A673 (cell line): ENCODE measurements around the gene ZFPM1. TPM values are rescaled to one million over a fixed set of nuclear protein-coding genes. Genes with fewer than 3 reads are reported as not detected.

Experiments
- BruUV-seq: library from RNA; stranded (reverse); fragments of 400-500 nt; replicated peaks from 2 replicates; lab custom pipeline; 2021; lab: Mats Ljungman, UMichigan
- CTCF ChIA-PET: fragments of 300-600 bp; sonication (Branson Sonifier 250); formaldehyde crosslinking; loops from one replicate; lab custom pipeline; 2022; ENCODE audit warnings: antibody characterized with exemption; lab: Charles Lee
- POLR2A ChIA-PET: fragments of 300-600 bp; sonication (Branson Sonifier 250); formaldehyde crosslinking; loops from one replicate; lab custom pipeline; 2022; ENCODE audit warnings: antibody characterized with exemption; ENCODE audit not compliant: low non-redundant PET; lab: Charles Lee
- DNase-seq: peaks from one replicate; pipeline ENCODE4 v3.0.0-alpha.2; 2015; ENCODE audit warnings: low spot score
- H3K27ac ChIP-seq: fragments of 200-600 bp; sonication (generic); 2 replicates; pipeline ENCODE4 v1.5.1; 2016; ENCODE audit warnings: mixed run types, low read depth, mild to moderate bottlenecking, mixed read lengths, antibody characterized with exemption, low read length; ENCODE audit not compliant: poor library complexity, severe bottlenecking
- H3K27me3 ChIP-seq: fragments of 200-600 bp; sonication (generic); replicated peaks from 2 replicates; pipeline ENCODE4 v1.6.1; 2017; ENCODE audit warnings: mixed run types, low read depth, mild to moderate bottlenecking, mixed read lengths, antibody characterized with exemption, low read length; ENCODE audit not compliant: insufficient read depth, poor library complexity
- H3K36me3 ChIP-seq: fragments of 200-600 bp; sonication (generic); 2 replicates; pipeline ENCODE4 v1.6.1; 2016; ENCODE audit warnings: mixed run types, mild to moderate bottlenecking, mixed read lengths, antibody characterized with exemption, low read length; ENCODE audit not compliant: insufficient read depth, poor library complexity, severe bottlenecking
- H3K4me1 ChIP-seq: fragments of 200-600 bp; sonication (generic); 2 replicates; pipeline ENCODE4 v1.6.1; 2017; ENCODE audit warnings: mixed run types, mild to moderate bottlenecking, mixed read lengths, antibody characterized with exemption, low read length; ENCODE audit not compliant: insufficient read depth, poor library complexity, severe bottlenecking
- H3K4me3 ChIP-seq: fragments of 200-600 bp; sonication (generic); 2 replicates; pipeline ENCODE4 v1.5.1; 2016; ENCODE audit warnings: low read depth, mixed run types, mild to moderate bottlenecking, mixed read lengths, low read length; ENCODE audit not compliant: poor library complexity, severe bottlenecking
- H3K9me3 ChIP-seq: fragments of 200-600 bp; sonication (generic); 2 replicates; pipeline ENCODE4 v1.6.1; 2016; ENCODE audit warnings: mixed run types, low read depth, mild to moderate bottlenecking, mixed read lengths, antibody characterized with exemption, low read length; ENCODE audit not compliant: poor library complexity, severe bottlenecking
- CTCF ChIP-seq: fragments of 300-800, 200-600 bp; sonication (generic); conservative IDR thresholded peaks from 2 replicates; pipeline ENCODE4 v1.5.1; 2017; ENCODE audit warnings: low read depth, mild to moderate bottlenecking, antibody characterized with exemption, low read length, moderate library complexity, mixed read lengths
- EZH2 ChIP-seq: fragments of 200-600 bp; sonication (generic); IDR thresholded peaks from 2 replicates; pipeline ENCODE4 v1.6.1; 2017; ENCODE audit warnings: borderline replicate concordance, low read depth, mild to moderate bottlenecking, mixed read lengths, antibody characterized with exemption, low read length; ENCODE audit not compliant: poor library complexity, severe bottlenecking
- intact Hi-C: fragments of 100-400 bp; cut with micrococcal nuclease; formaldehyde crosslinking; loops from one replicate; pipeline ENCODE4 v1.10.0; 2022; ENCODE audit not compliant: unreplicated experiment
- total RNA-seq: library from RNA; stranded (reverse); gene quantifications from 2 replicates; pipeline ENCODE4 v1.2.3, GENCODE V29; 2021

The ZFPM1 gene
- total RNA-seq, 1 experiment from 2014 or later, result 5.6 TPM

DNA sequence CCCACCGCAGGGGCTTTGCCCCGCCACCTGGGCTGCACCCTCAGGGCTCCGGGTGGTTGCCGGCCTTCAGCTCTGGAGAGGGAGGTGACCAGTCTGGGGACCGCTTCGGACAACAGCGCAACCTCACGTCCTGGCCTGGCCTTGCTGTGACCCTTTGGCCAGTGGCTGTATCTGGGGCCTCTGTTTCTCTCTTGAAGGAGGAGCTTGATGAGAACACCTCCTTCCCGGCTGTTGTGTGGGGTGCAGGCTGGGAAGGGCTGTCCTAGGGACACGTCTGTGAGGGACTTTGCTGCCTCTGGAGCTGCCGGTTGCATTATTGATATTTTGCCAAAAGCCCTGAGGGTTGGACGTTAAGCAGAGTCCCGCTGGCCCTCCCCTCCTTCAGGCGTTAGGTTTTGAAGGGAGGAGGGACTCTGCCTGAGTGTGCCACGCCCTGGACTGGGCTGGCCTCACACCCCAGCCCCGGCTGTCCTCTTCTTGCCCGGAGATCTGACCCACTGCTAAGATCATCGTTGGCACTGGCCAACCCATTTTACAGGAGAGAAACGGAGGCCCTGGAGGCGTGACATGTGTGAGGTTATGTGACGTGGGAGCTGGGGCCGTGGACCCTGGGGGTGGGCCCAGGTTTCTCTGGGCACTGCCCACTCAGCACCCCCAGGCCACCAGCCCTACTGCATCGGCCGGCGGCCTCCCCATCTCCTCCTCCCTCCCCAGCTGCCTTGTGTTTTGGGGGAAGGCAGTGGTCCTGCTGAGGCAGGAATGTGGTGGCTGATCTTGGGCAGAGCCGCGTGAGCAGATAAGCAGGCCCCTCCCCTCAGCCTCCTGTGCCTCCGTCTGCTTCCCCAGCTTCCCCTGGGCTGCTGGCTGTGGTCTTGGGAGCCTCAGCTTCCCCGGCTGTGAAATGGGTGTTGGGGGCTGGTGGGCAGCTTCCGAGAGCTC lies 8.5 kb downstream of the ZFPM1 start:
- H3K36me3 ChIP-seq, result no peaks in the 10 kb centered on the region
- CTCF ChIA-PET, result no interaction called here
- no peaks in the 10 kb centered on the region for H3K9me3 ChIP-seq
- peak; percentile 71 for DNase-seq
- BruUV-seq, result no TSS peak
- no peaks in the 10 kb centered on the region for H3K27me3 ChIP-seq
- no peak overlapping the region for H3K4me3 ChIP-seq
- intact Hi-C loops, result no loop called here
- H3K4me1 ChIP-seq, result peaks cover 12% of the 10 kb centered on the region
- POLR2A ChIA-PET, result no interaction called here
- TF ChIP-seq CTCF (no peak), EZH2 (no peak)
- no peak overlapping the region for H3K27ac ChIP-seq

DNA sequence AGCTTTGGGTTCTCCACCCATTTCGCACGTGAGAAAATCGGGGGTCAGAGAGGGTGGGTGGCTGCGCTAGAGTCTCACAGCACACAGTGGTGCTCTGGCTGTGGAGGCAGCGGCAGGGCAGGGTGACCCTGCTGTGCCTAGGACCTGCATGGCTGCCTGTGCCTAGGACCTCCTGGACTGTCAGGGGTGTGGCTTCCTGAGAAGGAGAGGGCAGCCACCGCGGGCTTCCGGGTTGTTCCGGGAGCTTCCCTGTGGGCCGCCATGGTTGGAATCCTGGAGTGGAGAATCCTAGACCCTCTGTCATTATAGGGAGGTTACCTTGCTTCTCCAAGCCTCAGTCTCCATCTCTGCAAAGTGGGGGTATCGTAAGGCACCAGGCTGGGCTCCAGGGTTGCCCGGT lies 9.3 kb downstream of the ZFPM1 start:
- no peak overlapping the region for H3K27ac ChIP-seq
- no peaks in the 10 kb centered on the region for H3K9me3 ChIP-seq
- H3K27me3 ChIP-seq, result no peaks in the 10 kb centered on the region
- CTCF ChIA-PET, result no interaction called here
- POLR2A ChIA-PET, result no interaction called here
- no peak for TF ChIP-seq EZH2
- no peak for TF ChIP-seq CTCF
- no peaks in the 10 kb centered on the region for H3K36me3 ChIP-seq
- peaks cover 12% of the 10 kb centered on the region for H3K4me1 ChIP-seq
- intact Hi-C loops, result no loop called here
- no peak for DNase-seq
- H3K4me3 ChIP-seq, result no peak overlapping the region
- no TSS peak for BruUV-seq

GRCh38 chr16:88463411-88463810 lies 10.3 kb downstream of the ZFPM1 start:
- no peaks in the 10 kb centered on the region for H3K27me3 ChIP-seq
- DNase-seq, result no peak
- H3K4me1 ChIP-seq, result peaks cover 12% of the 10 kb centered on the region
- no TSS peak for BruUV-seq
- intact Hi-C loops, result no loop called here
- ChIA-PET POLR2A (no interaction called here), CTCF (no interaction called here)
- no peak overlapping the region for H3K27ac ChIP-seq
- no peak overlapping the region for H3K4me3 ChIP-seq
- H3K36me3 ChIP-seq, result no peaks in the 10 kb centered on the region
- H3K9me3 ChIP-seq, result no peaks in the 10 kb centered on the region
- TF ChIP-seq CTCF, result no peak
- no peak for TF ChIP-seq EZH2
